HS-27A (cell line): Measurements from ENCODE around the gene GNRHR.
"Not testable (repeated sequence)": the region's sequence is repeated elsewhere in the genome, so short reads cannot be mapped to it uniquely, and the experiment has no call there.

Source experiments
- DNase-seq: peaks from one replicate; pipeline ENCODE4 v3.0.0-alpha.2; 2012; ENCODE audit warnings: low read depth, missing footprints

Gene GNRHR

GRCh38 chr4:67727124-67727850 is 26.9 kb downstream of the GNRHR start:
- no peak for DNase-seq

GRCh38 chr4:67725981-67726380 is 28.2 kb downstream of the GNRHR start:
- no peak for DNase-seq

GRCh38 chr4:67725132-67725531 is 29.1 kb downstream of the GNRHR start:
- no peak for DNase-seq

GRCh38 chr4:67723949-67724348 is 30.2 kb downstream of the GNRHR start:
- DNase-seq: no peak

- no peak for DNase-seq
Measured at GRCh38 chr4:67723341-67723740, 30.8 kb downstream of the GNRHR start.

GRCh38 chr4:67721770-67722597 is 32.2 kb downstream of the GNRHR start:
- no peak for DNase-seq

GRCh38 chr4:67721315-67721769 is 32.8 kb downstream of the GNRHR start:
- no peak for DNase-seq

- DNase-seq: no peak
Measured at GRCh38 chr4:67719953-67720617, 34.1 kb downstream of the GNRHR start.

GRCh38 chr4:67718848-67719247 is 35.3 kb downstream of the GNRHR start:
- DNase-seq: no peak

- DNase-seq: no peak
Measured at GRCh38 chr4:67717586-67717985, 36.6 kb downstream of the GNRHR start.

GRCh38 chr4:67714955-67715354 is 39.2 kb downstream of the GNRHR start:
- no peak for DNase-seq

- DNase-seq: no peak
Measured at GRCh38 chr4:67714248-67714583, 40.0 kb downstream of the GNRHR start.

- no peak for DNase-seq
Measured at GRCh38 chr4:67713529-67714247, 40.5 kb downstream of the GNRHR start.

GRCh38 chr4:67712650-67713528 is 41.3 kb downstream of the GNRHR start:
- no peak for DNase-seq

GRCh38 chr4:67712000-67712625 is 42.1 kb downstream of the GNRHR start:
- DNase-seq: no peak

- not testable (repeated sequence) for DNase-seq
Measured at GRCh38 chr4:67706682-67707081, 47.5 kb downstream of the GNRHR start.

- DNase-seq: no peak
Measured at GRCh38 chr4:67704843-67705242, 49.3 kb downstream of the GNRHR start.

- no peak for DNase-seq
Measured at GRCh38 chr4:67702166-67702565, 52.0 kb downstream of the GNRHR start.

GRCh38 chr4:67701517-67701850 is 52.7 kb downstream of the GNRHR start:
- no peak for DNase-seq

- peak; percentile 88 for DNase-seq
Measured at GRCh38 chr4:67700738-67701516, 53.3 kb downstream of the GNRHR start, which contains the start of gene UBA6. TSS of gene UBA6 (minus strand) at chr4:67701155. CDS start at chr4:67701119, 36 bp downstream.
